HL-60 (cell line): ENCODE results near the gene CLDN12.

Source experiments
- DNase-seq, 2 experiments: peaks; one replicate each; pipeline ENCODE4 v3.0.0-alpha.2; 2010 to 2020; ENCODE audit warnings: low read depth in 1 of 2, low spot score in 1 of 2
- H3K27ac ChIP-seq: fragments of 250-450 bp; sonication (Bioruptor Pico); replicated peaks from 2 replicates; pipeline ENCODE4 v1.5.1; 2020; ENCODE audit warnings: mild to moderate bottlenecking, moderate library complexity
- H3K27me3 ChIP-seq: fragments of 250-450 bp; sonication (Bioruptor Pico); 2 replicates; pipeline ENCODE4 v1.5.1; 2021; ENCODE audit warnings: mild to moderate bottlenecking, moderate library complexity; ENCODE audit not compliant: insufficient read depth, poor library complexity, severe bottlenecking
- H3K4me3 ChIP-seq: replicated peaks from 2 replicates; pipeline ENCODE4 v1.5.1; 2011; ENCODE audit warnings: mild to moderate bottlenecking, control low read depth, low read length; ENCODE audit not compliant: insufficient read depth
- CTCF ChIP-seq: IDR thresholded peaks from one replicate; pipeline ENCODE4 v1.5.1; 2011; ENCODE audit warnings: low read length, control low read depth, inconsistent platforms; ENCODE audit not compliant: insufficient read depth
- GABPA ChIP-seq: IDR thresholded peaks from 2 replicates; pipeline ENCODE4 v1.6.1; 2012; ENCODE audit warnings: low read depth
- POLR2AphosphoS5 ChIP-seq: IDR thresholded peaks from 2 replicates; pipeline ENCODE4 v1.6.1; 2012; ENCODE audit warnings: low read depth
- REST ChIP-seq: IDR thresholded peaks from 2 replicates; pipeline ENCODE4 v1.6.1; 2012; ENCODE audit warnings: low read depth; ENCODE audit not compliant: insufficient replicate concordance
- SPI1 ChIP-seq: IDR thresholded peaks from 2 replicates; pipeline ENCODE4 v1.6.1; 2012; ENCODE audit warnings: low read depth, mild to moderate bottlenecking, borderline replicate concordance

CLDN12 gene

GRCh38 chr7:90402785-90403173, 482 bp upstream of the CLDN12 start:
- Histone ChIP-seq H3K27ac (peak overlapping the region; percentile 73; the same call in 1 of the 2 replicates), H3K4me3 (peak overlapping the region; percentile 57), H3K27me3 (no peaks in the 10 kb centered on the region)
- no peak for TF ChIP-seq REST
- no peak for TF ChIP-seq CTCF
- no peak for TF ChIP-seq GABPA
- no peak for TF ChIP-seq POLR2AphosphoS5
- TF ChIP-seq SPI1, result no peak
- no peak for DNase-seq

GRCh38 chr7:90404777-90405176, 1.5 kb downstream of the CLDN12 start:
- DNase-seq, result no peak
- Histone ChIP-seq H3K4me3 (no peak overlapping the region), H3K27ac (peak overlapping the region; percentile 51; the same call in 1 of the 2 replicates), H3K27me3 (no peaks in the 10 kb centered on the region)
- no peak for TF ChIP-seq GABPA
- TF ChIP-seq REST, result no peak
- TF ChIP-seq CTCF, result no peak
- TF ChIP-seq POLR2AphosphoS5, result no peak
- TF ChIP-seq SPI1, result no peak

- no peaks in the 10 kb centered on the region for H3K27me3 ChIP-seq
- no peak for DNase-seq
- no peak overlapping the region for H3K27ac ChIP-seq
- TF ChIP-seq SPI1 (no peak), POLR2AphosphoS5 (no peak), CTCF (no peak), GABPA (no peak)
- no peak overlapping the region for H3K4me3 ChIP-seq
Observed at GRCh38 chr7:90407484-90407821, 4.2 kb downstream of the CLDN12 start.

- TF ChIP-seq GABPA (no peak), POLR2AphosphoS5 (no peak), REST (no peak), SPI1 (no peak), CTCF (no peak)
- Histone ChIP-seq H3K27me3 (no peaks in the 10 kb centered on the region), H3K27ac (no peak overlapping the region), H3K4me3 (no peak overlapping the region)
- no peak for DNase-seq
Observed at GRCh38 chr7:90408142-90408541, 4.9 kb downstream of the CLDN12 start.
